Hepatocyte (in vitro differentiated cells): Measurements from ENCODE around the gene CEMIP2. TPM values are rescaled to one million over a fixed set of nuclear protein-coding genes. Genes with fewer than 3 reads are reported as not detected.
A peak's percentile ranks its signal among the peaks of the same experiment; 100 is the strongest.

ENCODE experiments used
- DNase-seq: peaks from one replicate; pipeline ENCODE4 v3.0.0-alpha.2; 2016; ENCODE audit warnings: low spot score
- H2AFZ ChIP-seq: fragments of 200-600 bp; sonication (generic); 2 replicates; pipeline ENCODE4 v1.6.0; 2016; ENCODE audit warnings: antibody characterized with exemption, mild to moderate bottlenecking
- H3K27ac ChIP-seq: fragments of 200-600 bp; sonication (generic); 2 replicates; pipeline ENCODE4 v1.5.1; 2016; ENCODE audit warnings: mild to moderate bottlenecking
- H3K27me3 ChIP-seq: fragments of 200-600 bp; sonication (generic); 2 replicates; pipeline ENCODE4 v1.6.1; 2016
- H3K36me3 ChIP-seq: fragments of 200-600 bp; sonication (generic); replicated peaks from 2 replicates; pipeline ENCODE4 v1.5.1; 2016; ENCODE audit warnings: low read depth; ENCODE audit not compliant: insufficient read depth
- H3K4me1 ChIP-seq: fragments of 200-600 bp; sonication (generic); 2 replicates; pipeline ENCODE4 v1.5.1; 2016; ENCODE audit warnings: mild to moderate bottlenecking, moderate library complexity; ENCODE audit not compliant: insufficient read depth
- H3K4me2 ChIP-seq: fragments of 200-600 bp; sonication (generic); 2 replicates; pipeline ENCODE4 v1.6.0; 2016
- H3K4me3 ChIP-seq: fragments of 200-600 bp; sonication (generic); 2 replicates; pipeline ENCODE4 v1.5.1; 2016; ENCODE audit warnings: mild to moderate bottlenecking
- H3K79me2 ChIP-seq: fragments of 200-600 bp; sonication (generic); 2 replicates; pipeline ENCODE4 v1.6.0; 2017; ENCODE audit warnings: mild to moderate bottlenecking
- H3K9me2 ChIP-seq: fragments of 200-600 bp; sonication (generic); replicated peaks from 2 replicates; pipeline ENCODE4 v1.6.0; 2017; ENCODE audit warnings: mild to moderate bottlenecking; ENCODE audit not compliant: insufficient read depth
- H3K9me3 ChIP-seq: fragments of 200-600 bp; sonication (generic); 2 replicates; pipeline ENCODE4 v1.5.1; 2016; ENCODE audit warnings: low read depth, mild to moderate bottlenecking
- H4K20me1 ChIP-seq: fragments of 200-600 bp; sonication (generic); 2 replicates; pipeline ENCODE4 v1.6.0; 2016; ENCODE audit warnings: mild to moderate bottlenecking; ENCODE audit not compliant: insufficient read depth, poor library complexity, severe bottlenecking
- CTCF ChIP-seq: fragments of 200-600 bp; sonication (generic); IDR thresholded peaks from 2 replicates; pipeline ENCODE4 v1.5.1; 2016; ENCODE audit warnings: antibody characterized with exemption, mild to moderate bottlenecking; ENCODE audit not compliant: poor library complexity
- EZH2 ChIP-seq: fragments of 200-600 bp; sonication (generic); IDR thresholded peaks from 2 replicates; pipeline ENCODE4 v1.6.1; 2016; ENCODE audit warnings: antibody characterized with exemption, mild to moderate bottlenecking, borderline replicate concordance
- EZH2phosphoT487 ChIP-seq: fragments of 200-600 bp; sonication (generic); IDR thresholded peaks from one replicate; pipeline ENCODE4 v1.6.1; 2018; ENCODE audit warnings: antibody characterized with exemption, mild to moderate bottlenecking, low read depth, moderate library complexity; ENCODE audit not compliant: unreplicated experiment, severe bottlenecking
- WGBS: methylation state at CpG from one replicate; pipeline ENCODE4 v1.1.6; 2016; ENCODE audit warnings: low lambda C conversion rate; ENCODE audit errors: missing lambda C conversion rate; 5-methylcytosine and 5-hydroxymethylcytosine counted together
- polyA plus RNA-seq: library from polyadenylated mRNA; unstranded; fragments of >200 nt; fragmentation: Nextera tagmentation; extraction: Ambion mirVana; gene quantifications from 2 replicates; pipeline ENCODE4 v1.2.1, GENCODE V29; 2016
- total RNA-seq: library from RNA; depleted of rRNA; stranded (reverse); fragments of >200 nt; gene quantifications from 2 replicates; pipeline ENCODE4 v1.2.3, GENCODE V29; 2014

CEMIP2 gene
- total and polyA plus RNA-seq, 2 experiments from 2014 or later: 45.2 to 94.2 TPM

- Histone ChIP-seq H3K4me1 (peaks cover 8% of the 10 kb centered on the region), H3K9me3 (no peaks in the 10 kb centered on the region), H4K20me1 (no peaks in the 10 kb centered on the region), H3K27me3 (no peaks in the 10 kb centered on the region), H3K27ac (no peak overlapping the region), H3K4me2 (no peak overlapping the region), H3K79me2 (no peaks in the 10 kb centered on the region), H3K9me2 (no peaks in the 10 kb centered on the region), H2AFZ (no peak overlapping the region), H3K4me3 (no peak overlapping the region), H3K36me3 (no peaks in the 10 kb centered on the region)
- no peak for DNase-seq
- no peak for TF ChIP-seq EZH2
- no peak for TF ChIP-seq EZH2phosphoT487
- TF ChIP-seq CTCF: no peak
- WGBS: 91% methylated on average over 1 of the region's 1 CpG
Observed at GRCh38 chr9:71790296-71790695, 22.0 kb upstream of the CEMIP2 start.

GRCh38 chr9:71783120-71783523 lies 14.8 kb upstream of the CEMIP2 start:
- 40% methylated on average over 9 of the region's 9 CpGs for WGBS
- H3K36me3 ChIP-seq: no peaks in the 10 kb centered on the region
- H3K4me1 ChIP-seq: no peaks in the 10 kb centered on the region
- no peaks in the 10 kb centered on the region for H3K79me2 ChIP-seq
- no peaks in the 10 kb centered on the region for H3K9me3 ChIP-seq
- H3K27me3 ChIP-seq: no peaks in the 10 kb centered on the region
- H2AFZ ChIP-seq: no peak overlapping the region
- H3K4me3 ChIP-seq: no peak overlapping the region
- H4K20me1 ChIP-seq: no peaks in the 10 kb centered on the region
- no peak for TF ChIP-seq CTCF
- TF ChIP-seq EZH2: no peak
- TF ChIP-seq EZH2phosphoT487: no peak
- peak; percentile 49 for DNase-seq
- H3K9me2 ChIP-seq: no peaks in the 10 kb centered on the region
- H3K27ac ChIP-seq: no peak overlapping the region
- peak overlapping the region; percentile 31 for H3K4me2 ChIP-seq

GRCh38 chr9:71781391-71781790 lies 13.1 kb upstream of the CEMIP2 start:
- H3K36me3 ChIP-seq: no peaks in the 10 kb centered on the region
- H3K27me3 ChIP-seq: no peaks in the 10 kb centered on the region
- no peak for DNase-seq
- H3K79me2 ChIP-seq: no peaks in the 10 kb centered on the region
- no peaks in the 10 kb centered on the region for H4K20me1 ChIP-seq
- H2AFZ ChIP-seq: no peak overlapping the region
- no peak overlapping the region for H3K4me2 ChIP-seq
- TF ChIP-seq EZH2phosphoT487 (no peak), EZH2 (no peak), CTCF (no peak)
- no peaks in the 10 kb centered on the region for H3K9me3 ChIP-seq
- no peak overlapping the region for H3K27ac ChIP-seq
- H3K9me2 ChIP-seq: no peaks in the 10 kb centered on the region
- no peak overlapping the region for H3K4me3 ChIP-seq
- no peaks in the 10 kb centered on the region for H3K4me1 ChIP-seq

- no peaks in the 10 kb centered on the region for H3K9me3 ChIP-seq
- H3K4me1 ChIP-seq: no peaks in the 10 kb centered on the region
- no peaks in the 10 kb centered on the region for H3K27me3 ChIP-seq
- no peak for DNase-seq
- no peak overlapping the region for H3K4me2 ChIP-seq
- no peak overlapping the region for H3K27ac ChIP-seq
- no peak overlapping the region for H3K4me3 ChIP-seq
- TF ChIP-seq EZH2: no peak
- TF ChIP-seq EZH2phosphoT487: no peak
- no peak for TF ChIP-seq CTCF
- H4K20me1 ChIP-seq: no peaks in the 10 kb centered on the region
- WGBS: 80% methylated on average over 3 of the region's 3 CpGs
- H3K36me3 ChIP-seq: no peaks in the 10 kb centered on the region
- H3K79me2 ChIP-seq: no peaks in the 10 kb centered on the region
- H2AFZ ChIP-seq: no peak overlapping the region
- H3K9me2 ChIP-seq: no peaks in the 10 kb centered on the region
Observed at GRCh38 chr9:71780953-71781352, 12.6 kb upstream of the CEMIP2 start.
